Osteocyte (in vitro differentiated cells): ENCODE data around the gene RNF208. TPM values are rescaled to one million over a fixed set of nuclear protein-coding genes. Genes with fewer than 3 reads are reported as not detected.

Source experiments
- DNase-seq: peaks from one replicate; pipeline ENCODE4 v3.0.0; 2021; ENCODE audit warnings: mixed read lengths; ENCODE audit not compliant: unreplicated experiment; ENCODE audit errors: extremely low spot score
- H3K27ac Mint-ChIP-seq: one replicate; pipeline ENCODE4 v1.8.0; 2021; ENCODE audit warnings: mild to moderate bottlenecking, mixed read lengths; ENCODE audit not compliant: unreplicated experiment
- H3K27me3 Mint-ChIP-seq: one replicate; pipeline ENCODE4 v1.8.0; 2021; ENCODE audit warnings: mixed read lengths; ENCODE audit not compliant: unreplicated experiment
- H3K36me3 Mint-ChIP-seq: one replicate; pipeline ENCODE4 v1.8.0; 2021; ENCODE audit warnings: mixed read lengths; ENCODE audit not compliant: unreplicated experiment
- H3K4me1 Mint-ChIP-seq: one replicate; pipeline ENCODE4 v1.8.0; 2021; ENCODE audit warnings: mixed read lengths; ENCODE audit not compliant: unreplicated experiment
- H3K4me3 Mint-ChIP-seq: one replicate; pipeline ENCODE4 v1.8.0; 2021; ENCODE audit warnings: mild to moderate bottlenecking, moderate library complexity, mixed read lengths; ENCODE audit not compliant: unreplicated experiment
- H3K9me3 Mint-ChIP-seq: one replicate; pipeline ENCODE4 v1.8.0; 2021; ENCODE audit warnings: mixed read lengths; ENCODE audit not compliant: unreplicated experiment
- CTCF ChIP-seq: fragments of 200-600 bp; sonication (generic); IDR thresholded peaks from 2 replicates; pipeline ENCODE4 v1.5.0; 2021; ENCODE audit warnings: antibody characterized with exemption, mild to moderate bottlenecking, moderate library complexity
- total RNA-seq: library from RNA; stranded (reverse); gene quantifications from 2 replicates; pipeline ENCODE4 v1.2.1, GENCODE V29; 2021

Gene RNF208
- total RNA-seq, 1 donor from 2014 or later = 7.2 TPM

GRCh38 chr9:137179761-137180160, 42.3 kb downstream of the RNF208 start:
- no peaks in the 10 kb centered on the region for H3K9me3 Mint-ChIP-seq
- H3K36me3 Mint-ChIP-seq = peaks cover 14% of the 10 kb centered on the region
- peaks cover 2% of the 10 kb centered on the region for H3K4me1 Mint-ChIP-seq
- no peak overlapping the region for H3K27ac Mint-ChIP-seq
- no peaks in the 10 kb centered on the region for H3K27me3 Mint-ChIP-seq
- TF ChIP-seq CTCF = no peak
- H3K4me3 Mint-ChIP-seq = no peak overlapping the region
- DNase-seq = no peak

- Mint-ChIP-seq H3K27me3 (no peaks in the 10 kb centered on the region), H3K36me3 (peaks cover 12% of the 10 kb centered on the region), H3K4me3 (no peak overlapping the region), H3K27ac (no peak overlapping the region), H3K9me3 (no peaks in the 10 kb centered on the region), H3K4me1 (peaks cover 2% of the 10 kb centered on the region)
- DNase-seq = no peak
- TF ChIP-seq CTCF = no peak
Measured at GRCh38 chr9:137178939-137179630, 43.0 kb downstream of the RNF208 start.

GRCh38 chr9:137178201-137178938, 43.7 kb downstream of the RNF208 start:
- no peak for TF ChIP-seq CTCF
- Mint-ChIP-seq H3K4me3 (no peak overlapping the region), H3K36me3 (peaks cover 11% of the 10 kb centered on the region), H3K27ac (no peak overlapping the region), H3K27me3 (no peaks in the 10 kb centered on the region), H3K9me3 (no peaks in the 10 kb centered on the region), H3K4me1 (peaks cover 2% of the 10 kb centered on the region)
- DNase-seq = no peak

GRCh38 chr9:137176302-137177182, 45.5 kb downstream of the RNF208 start:
- H3K36me3 Mint-ChIP-seq = peaks cover 7% of the 10 kb centered on the region
- TF ChIP-seq CTCF = peak; percentile 48
- H3K27me3 Mint-ChIP-seq = no peaks in the 10 kb centered on the region
- DNase-seq = no peak
- no peak overlapping the region for H3K4me3 Mint-ChIP-seq
- H3K4me1 Mint-ChIP-seq = peaks cover 2% of the 10 kb centered on the region
- no peaks in the 10 kb centered on the region for H3K9me3 Mint-ChIP-seq
- no peak overlapping the region for H3K27ac Mint-ChIP-seq
